Right renal pelvis (tissue), 4 donors: ENCODE measurements around the gene ZBTB12. TPM values are rescaled to one million over a fixed set of nuclear protein-coding genes. Genes with fewer than 3 reads are reported as not detected.

Source experiments
- DNase-seq, 4 donors: peaks; one replicate each; pipeline ENCODE4 v3.0.0-alpha.2; 2013; ENCODE audit warnings: low read depth in 4 of 4, low spot score in 3 of 4, missing footprints in 1 of 4
- polyA plus RNA-seq, 4 donors: library from polyadenylated mRNA; unstranded; fragments of 120-200 nt; gene quantifications; one replicate each; pipeline ENCODE4 v1.2.1, GENCODE V29; 2013; ENCODE audit not compliant: insufficient read length in 4 of 4

Gene ZBTB12
- polyA plus RNA-seq, 4 donors: 21.6 to 27.7 (median 23.0) TPM

DNA sequence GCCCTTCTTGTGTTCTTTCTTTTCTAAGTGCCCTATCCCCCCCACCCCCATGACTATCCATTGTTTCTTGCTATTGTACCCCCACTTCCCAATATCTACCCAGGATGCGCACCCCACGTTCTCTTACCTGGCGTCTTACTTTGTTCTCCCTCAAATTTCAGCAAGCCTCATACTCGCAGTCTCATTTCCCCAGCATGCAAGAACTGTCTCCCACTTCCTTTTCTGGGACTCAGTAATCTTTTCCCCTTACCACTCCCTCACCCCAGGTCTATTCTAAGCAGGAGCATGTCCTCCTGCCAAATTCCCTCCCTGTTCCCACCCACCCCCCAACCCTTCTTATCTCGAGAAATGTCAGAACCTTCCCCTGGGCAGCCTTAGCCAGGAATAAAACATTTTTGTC, 2.7 kb downstream of the ZBTB12 start:
- no peak for DNase-seq

DNA sequence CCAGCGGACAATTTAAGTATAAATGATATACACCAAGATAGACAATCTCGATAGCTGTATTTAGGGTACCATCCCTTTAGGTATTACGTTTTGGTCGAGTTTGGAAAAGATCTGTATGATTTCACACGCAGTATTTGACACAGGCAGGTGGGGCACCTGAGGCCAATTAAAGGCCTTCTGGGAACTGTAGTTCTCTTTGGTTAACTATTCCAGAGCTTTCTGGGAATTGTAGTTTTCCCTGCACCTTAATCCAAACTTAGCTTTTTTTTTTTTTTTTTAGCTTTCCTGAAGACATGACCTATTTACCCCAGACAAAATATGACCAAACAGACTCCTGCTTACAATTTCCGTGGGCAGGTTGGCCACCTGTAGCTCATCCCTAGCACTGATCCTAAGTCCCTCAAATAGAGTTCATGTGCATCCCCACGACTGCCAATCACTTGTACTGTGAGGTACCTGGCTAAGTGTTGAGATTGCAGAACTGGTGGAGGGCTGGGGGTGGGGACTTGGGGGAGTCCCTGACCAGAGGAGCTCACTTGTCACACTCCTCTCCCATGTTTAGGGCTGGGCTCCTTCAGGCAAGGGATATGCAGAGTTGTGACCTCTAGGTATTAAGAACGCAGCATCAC, 3.4 kb downstream of the ZBTB12 start:
- DNase-seq: no peak

DNA sequence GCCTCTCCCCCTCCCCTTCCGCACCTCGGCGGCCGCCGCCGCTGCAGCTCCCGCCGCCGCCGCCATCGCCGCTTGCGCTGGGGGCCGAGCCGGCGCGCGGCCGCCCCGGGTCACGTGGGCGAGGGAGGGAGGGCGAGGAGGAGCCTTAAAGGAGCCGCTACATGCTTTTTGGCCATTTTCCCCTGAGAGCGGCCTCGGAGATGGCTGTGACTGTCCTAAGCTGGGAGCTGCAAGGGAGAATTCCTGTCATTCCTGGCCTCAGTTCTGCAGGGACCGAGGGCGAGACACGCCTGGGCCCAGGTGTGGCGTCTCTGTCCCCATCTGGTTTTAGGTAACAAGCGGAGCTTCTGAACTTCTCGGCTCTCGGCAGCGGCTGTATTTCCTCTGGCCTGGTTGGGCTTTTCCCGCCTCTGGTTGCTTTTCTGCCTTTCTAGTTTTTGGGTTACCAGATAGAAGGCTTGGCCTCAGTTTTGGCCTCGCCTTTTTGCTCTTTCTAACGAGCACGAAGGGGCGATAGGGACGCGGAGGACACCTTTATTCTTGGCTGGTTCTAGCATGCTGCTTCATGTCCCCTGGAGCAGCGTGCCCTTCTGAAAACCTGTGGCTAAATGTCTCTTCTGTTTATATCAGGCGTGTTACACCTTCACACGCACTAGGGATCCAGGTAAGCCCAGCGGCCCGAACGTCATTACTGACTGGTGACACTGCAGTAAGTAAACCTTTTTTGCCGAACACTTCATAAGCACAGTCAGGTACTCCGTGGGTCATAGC, 4.1 kb downstream of the ZBTB12 start, which contains the start of gene EHMT2:
EHMT2 (minus strand) TSS at position 87 of the 771 bp plus-strand sequence; CDS start at position 66, 21 bp downstream.
- peak in 3 of 4 donors; percentile 74 to 79 (median 76) for DNase-seq

DNA sequence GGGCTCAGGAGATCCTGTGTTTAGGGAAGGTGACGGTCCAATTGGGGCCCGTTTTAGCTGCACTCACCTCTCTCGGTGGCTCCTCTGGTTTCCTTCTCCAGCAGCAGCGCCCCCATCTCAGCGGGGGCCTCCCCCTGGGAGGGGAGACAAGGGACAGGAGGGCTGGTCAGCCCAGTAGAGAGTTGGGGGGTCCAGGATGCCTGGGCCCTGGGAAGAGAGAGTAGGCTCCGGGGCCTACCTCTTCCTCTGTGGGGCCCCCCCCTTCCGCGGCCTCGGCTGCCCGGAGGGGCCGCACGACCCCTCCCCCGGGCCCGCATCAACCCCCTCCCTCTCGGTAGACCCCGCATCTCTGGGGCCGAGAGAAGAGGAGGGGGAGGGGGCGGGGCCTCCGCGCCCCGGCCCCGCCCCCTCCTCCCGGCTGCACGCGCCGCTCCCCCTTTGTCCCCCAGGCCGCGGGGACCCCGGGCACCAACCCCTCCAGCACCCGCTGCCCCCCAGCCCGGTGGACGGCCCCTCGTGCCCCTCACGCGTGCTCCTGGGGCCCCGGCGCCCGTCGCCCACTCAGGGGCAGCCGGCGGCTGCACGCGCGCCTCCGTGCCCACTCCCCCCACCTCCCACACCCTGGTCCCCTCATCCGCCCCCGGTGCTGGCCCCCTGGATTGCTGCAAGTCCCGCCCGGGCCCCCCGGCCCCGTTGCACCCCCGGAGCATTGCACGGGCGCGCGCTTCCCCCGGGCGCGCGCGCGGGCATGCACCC, 4.9 kb downstream of the ZBTB12 start:
- DNase-seq: peak in 1 of 4 donors; percentile 6

DNA sequence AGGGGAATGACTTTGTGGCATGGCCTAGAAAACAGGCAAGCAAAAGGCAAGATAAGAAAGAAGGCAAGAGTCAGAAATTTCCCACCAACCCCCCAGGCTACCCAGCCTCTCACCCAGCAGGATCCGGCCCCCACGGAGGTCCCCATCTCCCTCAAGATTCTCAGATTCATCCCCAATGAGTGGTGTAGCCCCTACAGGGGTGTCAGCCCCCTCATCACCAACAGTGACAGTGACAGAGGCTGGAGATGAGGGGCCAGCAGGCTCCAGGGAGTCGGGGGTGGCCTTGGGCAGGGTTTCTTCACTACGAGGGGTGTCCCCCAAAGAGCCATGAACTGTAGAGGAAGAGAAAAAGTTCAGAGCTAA, 5.4 kb downstream of the ZBTB12 start:
- no peak for DNase-seq

DNA sequence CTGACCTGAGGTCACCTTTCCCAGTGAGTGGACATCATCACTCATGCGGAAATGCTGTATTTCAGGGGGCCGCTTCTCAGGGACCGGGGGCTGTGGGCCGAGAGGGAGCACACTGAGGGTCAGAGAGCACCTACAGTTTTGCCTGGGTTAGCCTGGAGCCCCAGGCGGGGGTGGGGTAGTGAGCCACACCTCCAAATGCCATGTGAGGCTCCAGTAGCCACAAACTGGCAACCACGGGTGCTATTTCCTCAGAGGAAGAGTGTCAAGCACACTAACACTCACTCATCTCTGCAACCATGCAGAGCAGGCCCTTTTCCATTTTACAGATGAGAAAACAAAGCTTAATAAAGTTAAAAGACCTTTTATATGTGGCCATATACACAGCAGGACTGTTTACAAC, 9.1 kb downstream of the ZBTB12 start:
- no peak for DNase-seq

DNA sequence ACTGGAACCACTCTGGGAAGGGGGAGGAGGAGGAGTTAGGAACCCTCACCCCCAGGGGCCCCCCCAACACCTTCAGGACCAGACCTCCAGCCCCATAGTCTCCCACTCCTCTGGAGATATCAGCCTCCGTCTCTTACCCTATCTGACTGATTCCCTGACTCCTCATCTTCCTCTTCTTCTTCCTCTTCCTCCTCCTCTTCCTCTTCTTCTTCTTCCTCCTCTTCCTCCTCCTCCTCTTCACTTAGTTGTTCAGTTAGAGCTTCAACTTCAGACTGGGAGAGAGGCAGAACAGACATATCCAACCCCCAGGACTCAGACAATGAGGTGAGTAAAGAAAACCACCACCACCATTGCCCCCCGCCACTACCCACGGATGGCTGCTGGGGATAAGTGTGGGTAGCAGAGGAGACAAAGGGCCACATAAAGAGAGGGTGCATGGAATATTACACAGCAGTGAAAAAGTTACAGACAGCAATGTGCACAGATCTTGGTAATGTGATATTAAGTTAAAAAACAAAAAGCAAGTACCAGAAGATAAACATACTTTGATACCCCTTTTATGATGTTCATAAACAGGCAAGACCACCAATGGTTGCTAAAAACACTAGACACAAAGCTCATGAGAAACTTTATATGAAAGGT, 12.4 kb downstream of the ZBTB12 start:
- no peak for DNase-seq

DNA sequence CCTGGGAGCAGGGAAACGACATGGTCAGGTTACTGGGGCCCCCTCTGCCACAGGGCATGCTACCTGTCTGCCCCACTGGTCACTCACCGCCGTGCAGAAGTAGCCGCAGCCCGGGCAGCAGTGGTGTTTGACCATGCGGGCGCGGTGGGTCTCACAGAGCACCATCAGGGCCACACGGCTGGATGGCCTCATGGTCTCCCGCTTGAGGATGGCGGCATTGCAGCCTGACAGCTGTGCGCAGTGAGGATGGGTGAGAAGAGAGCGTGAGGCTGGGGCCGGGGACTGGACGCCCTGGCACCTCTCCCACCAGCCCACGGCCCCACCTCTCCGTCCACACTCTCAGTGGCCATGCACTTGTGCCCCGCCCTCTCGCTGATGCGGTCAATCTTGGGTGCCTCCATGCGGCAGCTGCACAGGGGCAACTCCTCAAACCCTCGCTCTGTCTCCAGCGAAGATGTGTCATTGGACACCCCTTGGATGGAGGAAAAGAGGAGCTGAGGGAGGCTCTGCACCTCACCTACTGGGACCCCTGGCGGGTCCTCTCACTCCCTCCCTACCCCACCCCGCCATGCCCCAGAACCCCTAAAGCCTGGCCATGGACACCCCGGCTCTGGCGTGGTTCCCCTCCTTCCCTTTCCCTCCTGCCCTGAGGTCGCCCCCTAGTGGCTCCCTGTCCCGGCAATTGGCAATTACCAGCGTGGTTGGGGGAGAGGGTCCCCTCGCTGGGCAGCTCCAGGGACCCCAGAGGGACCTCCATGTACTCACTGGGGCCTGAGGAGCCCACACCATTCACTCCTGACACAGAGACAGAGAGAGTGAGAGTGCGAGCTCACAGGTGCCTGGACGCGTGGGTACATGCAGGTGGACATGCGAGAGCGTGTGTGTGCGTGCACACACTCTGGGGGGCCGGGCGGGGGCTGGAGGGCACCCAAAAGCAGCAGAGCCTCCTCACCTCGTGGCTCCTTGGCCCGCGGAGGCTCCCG, 13.3 kb downstream of the ZBTB12 start:
- no peak for DNase-seq

DNA sequence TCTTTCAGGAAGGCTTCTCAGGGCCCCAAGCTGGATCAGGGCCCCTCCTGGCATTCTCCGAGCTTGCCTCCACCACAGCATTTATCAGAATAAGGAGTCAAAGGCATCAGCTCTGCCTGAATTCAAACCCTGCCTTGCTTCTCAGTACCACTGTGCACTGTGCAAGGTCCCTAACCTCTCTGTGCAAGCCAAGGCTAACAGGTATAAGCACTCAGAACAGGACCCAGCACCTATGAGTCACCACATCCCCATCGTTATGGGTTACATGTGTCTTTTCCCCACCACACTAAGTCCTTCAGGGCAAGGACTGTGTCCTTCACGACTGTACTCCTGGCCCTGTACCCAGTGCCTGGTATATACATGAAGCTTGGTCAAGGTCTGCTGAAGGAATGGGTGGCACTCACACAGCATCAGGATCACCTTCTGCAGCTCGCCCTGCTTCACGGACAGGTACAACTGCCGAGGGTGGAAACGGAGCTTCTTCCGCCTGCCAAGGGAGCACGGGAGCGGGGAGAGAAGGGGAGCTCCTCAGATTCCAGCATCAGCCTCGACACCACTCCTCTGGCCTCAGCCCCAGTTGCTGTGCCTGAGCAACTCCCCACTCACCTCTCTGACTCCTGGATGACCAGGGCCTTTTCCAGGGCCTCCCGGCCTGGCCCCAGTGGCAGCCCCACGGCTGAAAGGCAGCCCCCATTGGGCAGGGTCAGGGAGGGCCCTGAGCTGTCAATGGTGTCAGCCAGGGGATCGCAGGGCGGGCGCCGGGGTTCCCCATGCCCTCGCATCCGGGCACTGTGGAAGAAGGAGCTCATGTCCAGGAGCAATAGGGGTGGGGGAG, 14.5 kb downstream of the ZBTB12 start:
- no peak for DNase-seq

DNA sequence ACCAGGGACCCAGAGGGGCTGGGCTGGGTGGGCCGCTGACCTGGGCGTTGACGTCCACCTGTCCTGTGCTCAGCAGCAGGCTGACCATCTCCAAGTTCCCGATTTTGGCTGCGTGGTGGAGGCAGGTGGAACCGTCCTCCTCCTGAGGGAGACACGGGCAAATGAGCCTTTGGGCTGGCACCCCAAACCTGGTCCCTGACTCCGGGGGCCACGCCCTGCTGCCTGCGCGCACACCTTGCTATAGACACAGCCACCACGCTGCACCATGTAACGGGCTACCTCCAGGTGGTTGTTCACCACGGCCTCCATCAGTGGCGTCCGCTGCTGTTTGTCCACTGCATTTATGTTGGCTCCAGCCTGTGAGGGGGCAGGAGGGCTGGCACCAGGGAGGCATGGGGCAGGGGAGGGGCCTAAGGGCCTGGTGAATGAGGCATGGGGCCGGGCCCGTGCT, 15.3 kb downstream of the ZBTB12 start:
- no peak for DNase-seq

DNA sequence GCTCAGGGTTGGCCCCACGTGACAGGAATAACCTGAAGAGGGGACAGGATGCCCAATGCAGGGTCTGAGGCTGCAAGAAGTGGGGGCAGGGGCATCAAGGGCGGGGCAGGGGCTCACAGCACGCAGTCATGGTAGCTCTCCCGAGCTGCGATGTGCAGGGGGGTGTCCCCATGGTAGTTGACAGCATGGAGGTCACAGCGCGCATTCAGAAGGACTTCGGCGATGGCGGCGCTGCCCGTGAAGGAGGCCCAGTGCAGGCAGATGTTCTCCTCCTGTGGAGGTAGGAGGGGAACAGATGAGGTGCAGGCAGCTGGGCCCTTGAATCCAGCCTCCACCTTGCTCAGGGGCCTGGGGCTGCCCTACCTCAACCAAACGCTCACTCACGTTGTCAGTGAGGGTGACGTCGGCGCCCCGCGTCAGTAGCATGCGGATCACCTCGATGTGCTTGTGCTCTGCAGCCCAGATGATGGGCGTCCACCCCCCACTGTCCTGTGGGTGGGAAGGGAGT, 17.3 kb downstream of the ZBTB12 start:
- DNase-seq: no peak

DNA sequence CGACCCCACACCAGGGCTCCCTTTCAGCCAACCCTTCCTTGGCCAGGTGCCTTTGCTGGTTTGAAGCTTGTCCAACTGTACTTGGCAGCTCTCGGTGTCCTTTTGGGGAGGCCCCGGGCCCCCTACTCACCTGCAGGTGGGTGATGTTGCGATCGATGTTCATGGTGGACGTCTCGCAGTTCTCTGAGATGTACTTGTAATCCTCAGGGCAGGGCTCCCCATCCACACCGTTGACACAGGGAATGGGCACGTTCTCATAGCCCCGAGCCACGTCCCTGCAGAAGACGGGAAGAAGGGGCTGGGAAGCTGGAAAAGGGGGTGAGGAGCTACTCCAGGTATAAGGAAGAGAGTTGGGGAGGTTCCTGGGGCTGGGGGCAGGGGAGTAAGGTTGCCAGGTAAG, 18.2 kb downstream of the ZBTB12 start:
- DNase-seq: no peak

DNA sequence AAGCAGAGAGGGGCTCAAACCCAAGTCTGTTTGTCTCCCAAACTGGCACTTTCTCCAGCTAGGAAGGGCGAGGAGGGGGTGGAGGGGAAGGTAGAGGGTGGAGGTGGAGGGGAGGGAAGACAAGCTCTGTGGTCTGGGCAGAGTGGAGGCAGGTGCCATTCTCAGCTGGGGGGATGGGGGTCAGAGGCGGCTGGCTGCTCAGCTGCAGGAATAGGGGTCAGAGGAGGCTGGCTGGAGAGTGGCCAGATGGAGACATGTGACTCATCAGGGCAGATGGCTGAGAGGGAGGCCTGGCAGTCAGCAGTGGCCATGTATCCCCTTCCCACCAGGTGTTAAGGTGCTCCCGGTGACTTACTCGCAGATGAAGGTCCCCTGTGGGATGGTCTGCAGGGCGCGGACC, 19.5 kb downstream of the ZBTB12 start:
- no peak for DNase-seq

DNA sequence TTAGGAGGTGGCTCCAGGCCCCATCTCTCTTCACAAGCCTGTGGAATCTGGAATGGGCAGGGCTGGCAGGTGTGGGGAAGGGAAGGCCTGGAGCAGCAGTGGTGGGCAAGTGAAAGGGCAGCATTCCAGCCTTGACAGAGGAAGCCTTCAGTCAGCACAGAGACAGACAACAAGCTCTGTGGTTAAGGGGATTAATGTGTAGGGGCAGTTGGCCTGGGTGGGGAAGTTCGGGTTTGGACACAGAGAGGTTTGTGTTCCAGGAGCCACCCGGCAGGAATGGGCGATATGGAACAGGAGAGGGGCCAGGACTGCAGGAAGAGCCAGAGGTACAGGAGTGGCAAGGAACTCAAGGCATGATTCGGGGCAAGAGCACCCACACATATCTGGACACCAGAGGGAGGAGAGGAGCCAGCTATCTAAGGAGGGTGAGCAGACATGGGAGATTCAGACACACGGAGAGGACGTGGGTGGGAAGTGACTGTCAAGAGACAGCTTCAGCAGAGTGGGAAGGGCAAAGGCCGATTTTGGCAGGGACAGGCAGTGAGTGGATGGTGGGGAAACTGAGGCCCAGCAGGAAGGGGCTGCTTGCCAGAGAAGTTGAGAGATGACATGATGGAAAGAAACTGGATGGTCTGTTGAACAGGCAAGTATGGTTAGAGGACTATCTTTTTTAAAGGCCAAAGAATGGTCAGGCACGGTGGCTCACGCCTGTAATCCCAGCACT, 20.6 kb downstream of the ZBTB12 start:
- DNase-seq: no peak

DNA sequence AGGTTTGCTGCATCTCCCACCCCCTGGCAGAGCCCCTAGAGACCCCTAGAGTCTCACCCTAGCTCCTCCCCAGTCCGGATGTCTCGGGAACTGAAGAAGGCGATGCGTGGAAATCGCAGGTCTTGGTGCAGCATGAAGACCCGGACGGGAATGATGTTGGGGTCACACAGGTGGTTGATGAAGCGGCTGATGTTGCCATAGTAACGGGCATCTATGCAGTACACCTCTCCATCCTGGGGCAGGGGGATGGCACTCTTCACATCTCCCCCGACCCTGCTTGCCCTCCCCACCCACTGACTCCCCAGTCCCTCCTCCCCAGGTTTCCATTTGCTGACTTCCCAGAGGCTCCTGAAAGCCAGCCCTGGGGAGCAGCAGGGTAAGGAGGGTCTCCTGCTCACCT, 21.3 kb downstream of the ZBTB12 start:
- DNase-seq: no peak

DNA sequence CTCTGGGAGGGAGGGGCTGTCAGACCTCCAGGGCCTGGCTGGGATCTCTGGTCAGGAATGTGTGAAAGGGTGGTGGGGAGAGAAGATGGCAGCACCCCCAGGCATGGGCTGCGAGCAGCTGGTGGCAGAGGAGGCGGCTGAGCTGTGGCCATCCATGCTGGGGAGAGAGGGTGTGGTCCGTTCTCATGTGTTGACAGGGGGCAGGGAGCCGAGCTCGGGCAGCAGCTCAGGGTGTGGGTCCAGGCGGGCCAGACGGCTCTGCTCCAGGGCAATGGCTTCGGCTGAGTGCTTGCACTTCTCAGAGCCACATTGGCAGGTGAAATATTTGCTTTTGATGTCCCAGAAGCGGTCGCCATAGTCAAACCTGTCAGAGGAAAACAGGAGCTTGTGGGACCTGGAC, 22.0 kb downstream of the ZBTB12 start:
- DNase-seq: no peak

DNA sequence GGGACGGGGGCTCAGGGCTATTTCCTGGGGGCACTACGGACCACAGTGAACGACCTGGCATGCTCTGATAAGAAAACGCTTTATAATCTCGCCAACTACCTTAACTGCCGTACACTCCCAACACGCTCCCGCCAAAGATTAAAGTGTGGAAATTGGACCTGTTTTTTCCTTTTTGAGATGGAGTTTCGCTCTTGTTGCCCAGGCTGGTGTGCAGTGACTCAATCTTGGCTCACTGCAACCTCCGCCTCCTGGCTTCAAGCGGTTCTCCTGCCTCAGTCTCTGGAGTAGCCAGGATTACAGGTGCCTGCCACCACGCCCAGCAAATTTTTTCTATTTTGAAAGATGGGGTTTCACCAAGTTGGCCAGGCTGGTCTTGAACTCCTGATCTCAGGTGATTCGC, 22.7 kb downstream of the ZBTB12 start:
- no peak for DNase-seq

DNA sequence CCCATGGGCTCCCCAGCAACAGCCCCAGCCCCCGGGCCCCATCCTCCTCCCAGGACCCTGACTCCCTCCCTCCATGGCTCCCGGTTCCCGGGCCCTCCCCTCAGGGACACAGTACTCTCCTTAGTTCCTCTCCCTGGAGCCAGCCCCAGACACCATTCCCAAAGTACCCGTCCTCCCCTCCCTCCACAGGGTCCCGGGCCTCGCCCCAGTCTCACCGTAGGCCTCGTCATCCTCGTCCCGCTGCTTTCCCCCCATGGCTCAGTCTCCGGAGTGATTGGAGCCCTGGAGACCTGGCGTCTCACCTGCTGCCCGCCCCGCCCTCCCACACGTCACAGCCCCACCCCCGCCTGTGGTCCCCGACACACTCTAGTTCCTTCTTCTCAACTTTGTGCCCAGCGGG, 23.2 kb downstream of the ZBTB12 start, which contains the start of gene SLC44A4:
SLC44A4 (minus strand) TSS at position 272 of the 400 bp plus-strand sequence; CDS start at position 255, 17 bp downstream.
- no peak for DNase-seq
